ENCODE results near the gene FAM20C. TPM values are rescaled to one million over a fixed set of nuclear protein-coding genes. Genes with fewer than 3 reads are reported as not detected.
"Not testable (repeated sequence)": the region's sequence is repeated elsewhere in the genome, so short reads cannot be mapped to it uniquely, and the experiment has no call there.

Gene FAM20C
- total and polyA plus RNA-seq, 4 donors = 17.1 to 58.8 (median 40.8) TPM

- Histone ChIP-seq H3K4me3 (ENCODE audit: low read depth, low read length) (no peak overlapping the region), H3K27ac (ENCODE audit: low read depth, low read length) (no peak overlapping the region), H3K27me3 (ENCODE audit: control insufficient read depth, insufficient read depth, low read length) (no peaks in the 10 kb centered on the region), H3K9me3 (ENCODE audit: control insufficient read depth, insufficient read depth, low read length) (no peaks in the 10 kb centered on the region), H3K36me3 (ENCODE audit: control insufficient read depth, insufficient read depth, low read length) (peaks cover 64% of the 10 kb centered on the region), H3K4me1 (ENCODE audit: control insufficient read depth, insufficient read depth, low read length) (peaks cover 49% of the 10 kb centered on the region)
- WGBS (ENCODE audit: insufficient coverage) = 85% methylated on average over 7 of the region's 7 CpGs
- no peak for DNase-seq (ENCODE audit: low read depth in 4 of 6, low spot score in 6 of 6)
Observed at GRCh38 chr7:237385-237784, 45.0 kb downstream of the FAM20C start.

GRCh38 chr7:240146-240676 lies 47.8 kb downstream of the FAM20C start:
- no peak overlapping the region for H3K27ac ChIP-seq (ENCODE audit: low read depth, low read length)
- peaks cover 21% of the 10 kb centered on the region for H3K4me1 ChIP-seq (ENCODE audit: control insufficient read depth, insufficient read depth, low read length)
- H3K27me3 ChIP-seq (ENCODE audit: control insufficient read depth, insufficient read depth, low read length) = no peaks in the 10 kb centered on the region
- no peaks in the 10 kb centered on the region for H3K9me3 ChIP-seq (ENCODE audit: control insufficient read depth, insufficient read depth, low read length)
- H3K36me3 ChIP-seq (ENCODE audit: control insufficient read depth, insufficient read depth, low read length) = peaks cover 54% of the 10 kb centered on the region
- DNase-seq (ENCODE audit: low read depth in 4 of 6, low spot score in 6 of 6) = no peak
- no peak overlapping the region for H3K4me3 ChIP-seq (ENCODE audit: low read depth, low read length)

GRCh38 chr7:240887-241421 lies 48.6 kb downstream of the FAM20C start:
- Histone ChIP-seq H3K27me3 (ENCODE audit: control insufficient read depth, insufficient read depth, low read length) (no peaks in the 10 kb centered on the region), H3K9me3 (ENCODE audit: control insufficient read depth, insufficient read depth, low read length) (no peaks in the 10 kb centered on the region), H3K36me3 (ENCODE audit: control insufficient read depth, insufficient read depth, low read length) (peaks cover 54% of the 10 kb centered on the region), H3K27ac (ENCODE audit: low read depth, low read length) (no peak overlapping the region), H3K4me3 (ENCODE audit: low read depth, low read length) (no peak overlapping the region), H3K4me1 (ENCODE audit: control insufficient read depth, insufficient read depth, low read length) (peaks cover 14% of the 10 kb centered on the region)
- peak in 1 of 6 donors; percentile 45 for DNase-seq (ENCODE audit: low read depth in 4 of 6, low spot score in 6 of 6)
- 41% methylated on average over 16 of the region's 16 CpGs for WGBS (ENCODE audit: insufficient coverage)

- Histone ChIP-seq H3K9me3 (ENCODE audit: control insufficient read depth, insufficient read depth, low read length) (no peaks in the 10 kb centered on the region), H3K36me3 (ENCODE audit: control insufficient read depth, insufficient read depth, low read length) (peaks cover 54% of the 10 kb centered on the region), H3K4me3 (ENCODE audit: low read depth, low read length) (no peak overlapping the region), H3K27ac (ENCODE audit: low read depth, low read length) (no peak overlapping the region), H3K27me3 (ENCODE audit: control insufficient read depth, insufficient read depth, low read length) (no peaks in the 10 kb centered on the region), H3K4me1 (ENCODE audit: control insufficient read depth, insufficient read depth, low read length) (peaks cover 8% of the 10 kb centered on the region)
- no peak for DNase-seq (ENCODE audit: low read depth in 4 of 6, low spot score in 6 of 6)
- WGBS (ENCODE audit: insufficient coverage) = 94% methylated on average over 13 of the region's 13 CpGs
Observed at GRCh38 chr7:241513-241912, 49.1 kb downstream of the FAM20C start.

GRCh38 chr7:242826-243579 lies 50.6 kb downstream of the FAM20C start:
- 87% methylated on average over 4 of the region's 21 CpGs for whole genome bisulfite sequencing (ENCODE audit: insufficient coverage)
- H3K27me3 ChIP-seq (ENCODE audit: control insufficient read depth, insufficient read depth, low read length); H3K4me1 ChIP-seq (ENCODE audit: control insufficient read depth, insufficient read depth, low read length); H3K9me3 ChIP-seq (ENCODE audit: control insufficient read depth, insufficient read depth, low read length); H3K4me3 ChIP-seq (ENCODE audit: low read depth, low read length); H3K27ac ChIP-seq (ENCODE audit: low read depth, low read length); DNase-seq (ENCODE audit: low read depth in 4 of 6, low spot score in 6 of 6): not testable (repeated sequence)
- peaks cover 61% of the 10 kb centered on the region for H3K36me3 ChIP-seq (ENCODE audit: control insufficient read depth, insufficient read depth, low read length)

- not testable (repeated sequence) for H3K4me3 ChIP-seq (ENCODE audit: low read depth, low read length); H3K27ac ChIP-seq (ENCODE audit: low read depth, low read length); DNase-seq (ENCODE audit: low read depth in 4 of 6, low spot score in 6 of 6); H3K4me1 ChIP-seq (ENCODE audit: control insufficient read depth, insufficient read depth, low read length); H3K27me3 ChIP-seq (ENCODE audit: control insufficient read depth, insufficient read depth, low read length); H3K9me3 ChIP-seq (ENCODE audit: control insufficient read depth, insufficient read depth, low read length)
- no CpG with 5 or more reads among the region's 10 CpGs for WGBS (ENCODE audit: insufficient coverage)
- peaks cover 66% of the 10 kb centered on the region for H3K36me3 ChIP-seq (ENCODE audit: control insufficient read depth, insufficient read depth, low read length)
Observed at GRCh38 chr7:243580-243978, 51.2 kb downstream of the FAM20C start.

GRCh38 chr7:244974-245373 lies 52.6 kb downstream of the FAM20C start:
- WGBS (ENCODE audit: insufficient coverage) = 94% methylated on average over 22 of the region's 22 CpGs
- Histone ChIP-seq H3K27ac (ENCODE audit: low read depth, low read length) (no peak overlapping the region), H3K27me3 (ENCODE audit: control insufficient read depth, insufficient read depth, low read length) (no peaks in the 10 kb centered on the region), H3K4me1 (ENCODE audit: control insufficient read depth, insufficient read depth, low read length) (peaks cover 12% of the 10 kb centered on the region), H3K36me3 (ENCODE audit: control insufficient read depth, insufficient read depth, low read length) (peaks cover 80% of the 10 kb centered on the region), H3K9me3 (ENCODE audit: control insufficient read depth, insufficient read depth, low read length) (no peaks in the 10 kb centered on the region), H3K4me3 (ENCODE audit: low read depth, low read length) (no peak overlapping the region)
- DNase-seq (ENCODE audit: low read depth in 4 of 6, low spot score in 6 of 6) = no peak

GRCh38 chr7:245574-246295 lies 53.4 kb downstream of the FAM20C start:
- Histone ChIP-seq H3K27ac (ENCODE audit: low read depth, low read length) (no peak overlapping the region), H3K4me1 (ENCODE audit: control insufficient read depth, insufficient read depth, low read length) (peaks cover 15% of the 10 kb centered on the region), H3K9me3 (ENCODE audit: control insufficient read depth, insufficient read depth, low read length) (no peaks in the 10 kb centered on the region), H3K36me3 (ENCODE audit: control insufficient read depth, insufficient read depth, low read length) (peaks cover 85% of the 10 kb centered on the region), H3K27me3 (ENCODE audit: control insufficient read depth, insufficient read depth, low read length) (no peaks in the 10 kb centered on the region), H3K4me3 (ENCODE audit: low read depth, low read length) (no peak overlapping the region)
- DNase-seq (ENCODE audit: low read depth in 4 of 6, low spot score in 6 of 6) = no peak
- 92% methylated on average over 33 of the region's 36 CpGs for WGBS (ENCODE audit: insufficient coverage)

- H3K27ac ChIP-seq (ENCODE audit: low read depth, low read length) = no peak overlapping the region
- peaks cover 10% of the 10 kb centered on the region for H3K4me1 ChIP-seq (ENCODE audit: control insufficient read depth, insufficient read depth, low read length)
- no peaks in the 10 kb centered on the region for H3K27me3 ChIP-seq (ENCODE audit: control insufficient read depth, insufficient read depth, low read length)
- H3K4me3 ChIP-seq (ENCODE audit: low read depth, low read length) = no peak overlapping the region
- peaks cover 88% of the 10 kb centered on the region for H3K36me3 ChIP-seq (ENCODE audit: control insufficient read depth, insufficient read depth, low read length)
- H3K9me3 ChIP-seq (ENCODE audit: control insufficient read depth, insufficient read depth, low read length) = no peaks in the 10 kb centered on the region
- WGBS (ENCODE audit: insufficient coverage) = 85% methylated on average over 19 of the region's 22 CpGs
- no peak for DNase-seq (ENCODE audit: low read depth in 4 of 6, low spot score in 6 of 6)
Observed at GRCh38 chr7:246451-246850, 54.1 kb downstream of the FAM20C start.
